NCI-H1436 (cell line): ENCODE measurements around the gene TMEM272.
"Not testable (repeated sequence)": the region's sequence is repeated elsewhere in the genome, so short reads cannot be mapped to it uniquely, and the experiment has no call there.

Experiments
- DNase-seq: peaks from one replicate; lab custom pipeline; 2025; lab: John Stamatoyannopoulos, UW

The TMEM272 gene

GRCh38 chr13:51824712-51825111, 20.3 kb downstream of the TMEM272 start:
- DNase-seq, result not testable (repeated sequence)

GRCh38 chr13:51823863-51824262, 21.1 kb downstream of the TMEM272 start:
- no peak for DNase-seq

- no peak for DNase-seq
Observed at GRCh38 chr13:51823359-51823758, 21.6 kb downstream of the TMEM272 start.

- no peak for DNase-seq
Observed at GRCh38 chr13:51822106-51822815, 22.7 kb downstream of the TMEM272 start.

- no peak for DNase-seq
Observed at GRCh38 chr13:51821606-51822005, 23.4 kb downstream of the TMEM272 start.

GRCh38 chr13:51820016-51820597, 24.9 kb downstream of the TMEM272 start:
- DNase-seq, result no peak

GRCh38 chr13:51819544-51819943, 25.4 kb downstream of the TMEM272 start:
- DNase-seq, result no peak

- no peak for DNase-seq
Observed at GRCh38 chr13:51818781-51819511, 26.0 kb downstream of the TMEM272 start.

GRCh38 chr13:51818276-51818675, 26.7 kb downstream of the TMEM272 start:
- DNase-seq, result no peak

- no peak for DNase-seq
Observed at GRCh38 chr13:51817717-51818116, 27.3 kb downstream of the TMEM272 start.

GRCh38 chr13:51816604-51817249, 28.2 kb downstream of the TMEM272 start:
- DNase-seq, result no peak

- no peak for DNase-seq
Observed at GRCh38 chr13:51815848-51816247, 29.1 kb downstream of the TMEM272 start.

- peak; percentile 63 for DNase-seq
Observed at GRCh38 chr13:51814825-51815650, 29.9 kb downstream of the TMEM272 start.

GRCh38 chr13:51814071-51814470, 30.9 kb downstream of the TMEM272 start:
- DNase-seq, result no peak

GRCh38 chr13:51811920-51812451, 33.0 kb downstream of the TMEM272 start:
- no peak for DNase-seq

GRCh38 chr13:51811046-51811445, 33.9 kb downstream of the TMEM272 start:
- DNase-seq, result peak; percentile 61

- DNase-seq, result no peak
Observed at GRCh38 chr13:51808811-51809210, 36.2 kb downstream of the TMEM272 start.

GRCh38 chr13:51807041-51807440, 37.9 kb downstream of the TMEM272 start:
- DNase-seq, result no peak

GRCh38 chr13:51806566-51806965, 38.4 kb downstream of the TMEM272 start:
- peak; percentile 7 for DNase-seq

GRCh38 chr13:51805925-51806324, 39.1 kb downstream of the TMEM272 start:
- no peak for DNase-seq

GRCh38 chr13:51805313-51805712, 39.7 kb downstream of the TMEM272 start:
- no peak for DNase-seq
